ENCODE measurements around the gene KIAA1328.
"Not testable (repeated sequence)": the region's sequence is repeated elsewhere in the genome, so short reads cannot be mapped to it uniquely, and the experiment has no call there.

KIAA1328 gene

DNA sequence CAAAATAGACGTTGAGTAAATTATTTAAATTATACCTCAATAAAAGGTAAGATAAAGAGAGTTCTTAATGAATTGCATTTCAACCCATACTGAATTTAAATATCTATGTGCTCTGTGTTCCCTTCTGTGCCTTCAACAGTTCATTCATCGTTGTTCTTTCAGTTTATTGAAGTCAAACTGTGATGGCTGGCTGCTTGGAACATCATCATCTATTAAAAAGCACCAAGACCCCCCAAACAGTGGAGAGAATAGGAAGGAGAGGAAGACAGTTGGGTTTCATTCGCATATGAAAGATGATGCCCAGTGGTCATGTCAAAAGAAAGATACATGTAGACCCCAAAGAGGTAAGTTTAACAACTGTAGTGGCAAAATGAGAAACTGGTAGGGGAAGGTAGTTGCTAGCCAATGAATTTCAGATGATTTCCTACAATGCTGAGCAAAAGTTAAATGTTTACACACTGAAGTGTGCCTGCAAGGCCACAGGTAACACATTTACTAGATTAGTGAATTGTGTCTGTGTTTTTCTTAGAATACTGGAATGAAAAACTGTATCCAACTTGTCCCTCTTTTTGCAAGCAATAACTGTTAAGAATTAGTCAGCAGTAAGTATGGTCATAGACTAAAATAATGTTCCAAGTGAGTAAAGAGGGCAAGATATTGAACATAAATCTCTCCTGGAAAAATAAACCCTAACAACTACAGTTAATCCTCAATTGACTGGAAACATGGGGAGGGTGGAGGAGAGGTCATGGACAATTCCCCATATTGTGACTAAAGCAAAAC lies 331.3 kb downstream of the KIAA1328 start:
- no peak for DNase-seq

DNA sequence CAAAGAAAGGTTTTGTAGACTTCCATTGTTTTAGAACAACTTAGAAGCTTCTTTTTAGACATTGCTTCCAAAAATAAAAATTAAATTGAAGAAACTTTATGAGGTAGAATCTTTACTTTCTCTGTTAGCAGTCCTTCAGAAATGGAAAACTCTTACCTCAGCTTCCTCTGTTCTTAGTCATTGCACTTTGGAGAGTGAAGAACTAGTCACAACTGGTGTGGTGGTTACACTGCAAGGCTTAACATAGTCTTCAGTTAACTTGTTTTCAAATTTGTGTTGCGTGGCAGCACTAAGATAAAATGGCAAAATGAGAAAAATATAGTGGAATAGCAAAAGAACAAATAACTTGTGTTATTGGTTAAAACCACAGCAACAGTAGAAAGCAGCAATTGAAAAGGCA lies 332.6 kb downstream of the KIAA1328 start:
- no peak for DNase-seq

DNA sequence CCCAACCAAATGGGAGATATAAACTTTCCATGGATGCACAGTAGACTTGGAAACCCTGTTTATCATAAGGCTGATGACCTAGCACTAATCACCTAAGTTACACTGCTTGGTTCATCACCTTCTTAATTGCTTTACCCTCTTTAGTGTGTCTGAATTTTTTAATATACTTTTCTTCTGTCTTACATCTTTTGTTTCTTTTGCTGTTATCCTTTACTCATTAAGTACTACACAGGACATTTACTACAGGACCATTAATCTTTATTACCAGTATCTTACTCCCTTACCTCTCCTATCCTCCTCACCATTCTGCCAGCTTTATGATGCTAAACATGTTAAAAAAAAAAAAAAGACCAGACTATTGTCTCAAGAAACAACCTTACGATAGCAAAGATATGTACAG lies 333.6 kb downstream of the KIAA1328 start:
- DNase-seq, result no peak

DNA sequence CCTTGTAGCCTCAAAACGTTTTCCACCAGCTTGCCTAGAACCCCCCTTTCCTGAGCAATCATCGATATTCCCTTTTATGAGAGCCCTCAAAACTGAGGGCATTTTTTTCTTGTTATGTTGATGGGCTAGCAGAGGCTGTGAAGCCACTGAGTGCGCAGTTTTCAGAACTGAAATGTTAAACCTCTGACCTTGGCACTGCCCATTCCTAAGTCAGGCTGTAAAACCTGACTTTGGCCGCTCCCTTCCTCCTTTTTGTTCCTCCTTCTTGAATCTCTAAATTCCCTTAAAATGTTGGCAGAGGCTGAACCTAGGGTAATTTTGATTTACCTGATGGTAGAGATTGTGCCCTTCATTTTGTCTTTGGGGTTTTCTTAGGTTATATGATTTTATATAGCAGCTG lies 334.2 kb downstream of the KIAA1328 start:
- no peak for DNase-seq

DNA sequence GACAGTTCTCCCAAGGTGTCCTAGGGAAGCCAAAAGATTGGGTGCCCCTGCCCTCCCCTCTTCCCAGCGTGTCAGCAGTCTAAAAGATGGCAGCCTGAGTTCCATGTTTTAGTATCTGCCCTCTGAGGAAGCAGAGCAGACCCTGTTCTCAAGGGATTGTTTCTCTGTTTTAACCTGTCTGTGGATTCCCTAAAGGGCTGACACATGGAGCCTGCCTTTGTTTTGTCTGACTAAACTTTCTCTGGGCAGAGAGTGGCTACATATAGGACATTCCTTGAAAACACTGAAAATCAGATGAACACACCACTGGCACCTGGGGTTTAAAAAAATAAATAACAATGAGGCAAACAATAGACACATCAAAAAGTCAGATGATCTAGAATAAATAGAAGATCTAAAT lies 337.6 kb downstream of the KIAA1328 start:
- no peak for DNase-seq

DNA sequence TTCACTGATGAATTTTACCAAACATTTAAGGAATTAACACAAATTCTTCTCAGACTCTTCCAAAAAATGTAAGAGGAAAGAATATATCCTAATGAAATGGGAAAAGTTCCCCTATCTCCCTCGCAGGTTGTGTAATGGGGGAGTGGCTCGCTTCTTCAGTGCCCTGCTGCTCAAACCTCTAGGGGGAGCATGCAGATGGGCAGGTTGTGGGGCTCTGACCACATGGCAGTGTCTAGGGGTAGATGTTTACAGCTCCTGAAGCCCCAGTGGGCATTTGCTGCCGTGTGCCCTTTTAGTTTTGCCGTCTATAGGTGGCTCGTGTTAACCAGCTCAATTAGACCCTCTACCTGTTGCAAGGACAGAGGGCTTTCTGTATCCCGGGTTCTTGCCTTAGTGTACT lies 338.0 kb downstream of the KIAA1328 start:
- DNase-seq, result not testable (repeated sequence)

DNA sequence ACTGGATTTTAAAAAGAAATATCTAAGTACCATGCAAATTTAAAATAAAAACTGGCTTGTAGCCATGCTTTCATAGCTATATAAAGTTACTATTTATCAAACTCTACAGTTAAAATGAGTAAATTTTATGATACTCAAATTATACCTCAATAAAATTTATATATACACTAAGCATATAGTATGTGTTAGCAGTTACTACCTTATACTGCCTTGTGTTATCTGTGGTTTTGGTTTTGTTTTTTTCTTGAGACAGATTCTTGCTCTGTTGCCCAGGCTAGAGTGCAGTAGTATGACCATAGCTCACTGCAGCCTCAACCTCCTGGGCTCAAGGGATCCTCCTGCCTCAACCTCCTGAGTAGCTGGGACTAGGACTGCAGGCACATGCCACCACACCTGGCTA lies 342.1 kb downstream of the KIAA1328 start:
- no peak for DNase-seq

DNA sequence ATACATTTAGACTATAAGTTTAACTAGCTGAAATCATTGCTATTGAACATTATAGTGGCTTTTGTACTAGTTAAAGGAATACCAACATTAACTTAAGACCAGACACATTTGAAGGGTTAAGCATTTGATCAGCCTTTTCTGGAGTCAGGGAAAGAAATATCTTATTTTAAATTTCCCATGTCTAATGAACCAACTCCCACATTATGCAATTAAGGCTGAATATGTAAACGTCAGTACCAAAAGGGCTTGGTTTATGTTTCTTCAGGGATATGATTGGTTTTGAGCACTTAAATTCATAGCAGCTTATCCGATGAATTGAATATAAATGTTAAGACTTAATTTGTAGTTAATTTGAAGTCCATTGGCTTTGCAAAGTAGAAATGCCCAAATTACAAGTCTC lies 344.5 kb downstream of the KIAA1328 start:
- DNase-seq, result no peak

DNA sequence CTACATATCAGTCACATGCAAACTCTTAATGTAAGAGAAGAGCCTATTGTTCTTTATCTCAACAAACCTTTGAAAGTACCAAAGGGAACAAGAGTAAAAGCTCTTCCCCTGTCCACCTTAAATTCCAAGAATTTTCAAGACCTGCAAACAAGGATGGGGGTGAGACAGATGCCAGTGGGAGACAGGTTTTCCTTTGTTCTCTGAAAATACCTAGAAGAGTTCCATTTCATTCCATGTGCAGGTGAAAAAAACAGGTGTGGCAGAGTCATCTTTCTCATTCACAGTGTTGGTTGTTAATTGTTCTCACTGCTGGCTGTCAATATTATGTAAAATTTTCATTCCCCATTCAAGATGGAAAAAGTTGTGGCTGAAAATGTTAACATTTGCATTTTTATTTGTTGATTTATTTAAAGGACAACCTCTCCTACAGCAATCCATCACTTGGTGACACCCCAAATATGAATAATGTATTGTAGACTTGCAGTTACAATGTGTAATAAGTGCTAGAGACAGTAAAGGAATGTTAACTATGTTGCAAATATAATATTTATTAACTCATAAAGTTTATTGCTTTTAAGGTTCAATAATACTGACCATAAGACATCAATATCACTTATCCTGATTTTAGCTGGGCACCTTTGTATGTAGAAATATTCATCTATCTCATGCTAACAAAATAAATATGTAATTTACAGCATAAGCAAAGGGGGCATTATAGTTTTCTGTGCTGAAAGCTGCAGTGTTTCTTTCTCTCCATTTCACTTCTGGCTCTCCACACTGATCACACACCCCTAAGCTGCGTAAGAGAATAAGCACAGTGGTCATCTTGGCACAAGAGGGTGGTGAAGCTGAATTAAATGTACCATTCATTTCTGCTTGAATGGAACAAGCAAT lies 347.0 kb downstream of the KIAA1328 start:
- no peak for DNase-seq

DNA sequence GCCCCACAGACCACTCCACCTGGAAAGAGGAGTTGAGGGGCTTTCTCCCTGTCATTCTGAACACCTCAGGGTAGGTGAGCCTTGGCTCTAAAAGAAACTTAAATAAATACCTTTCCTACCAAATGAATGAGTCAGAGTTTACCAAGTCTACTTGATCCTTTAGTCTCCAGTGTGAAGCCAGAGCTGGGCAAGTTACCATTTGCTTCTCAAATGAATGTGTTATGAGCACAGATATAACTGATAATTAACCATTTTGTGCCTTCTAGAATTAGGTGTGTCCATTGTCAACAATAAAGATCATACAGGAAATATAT lies 347.7 kb downstream of the KIAA1328 start:
- no peak for DNase-seq

DNA sequence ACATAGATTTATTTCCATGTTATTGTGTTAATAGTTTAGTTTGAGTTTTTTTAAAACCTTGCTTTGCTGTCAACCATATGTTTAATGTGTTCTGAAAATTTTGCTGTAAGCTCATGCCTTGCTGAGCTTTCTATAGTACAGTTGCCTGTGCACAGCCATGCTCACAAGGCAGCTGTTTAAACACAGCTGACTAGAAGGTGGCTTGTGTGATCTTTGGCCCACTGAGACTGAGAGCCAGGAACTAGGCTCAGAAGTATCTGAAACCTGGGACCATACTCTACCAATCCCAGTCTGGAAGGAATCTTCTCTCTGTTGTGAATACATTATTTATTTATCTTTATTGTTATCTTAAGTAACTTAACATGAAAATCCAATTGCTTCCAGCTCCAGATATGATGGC lies 350.5 kb downstream of the KIAA1328 start:
- DNase-seq, result no peak

DNA sequence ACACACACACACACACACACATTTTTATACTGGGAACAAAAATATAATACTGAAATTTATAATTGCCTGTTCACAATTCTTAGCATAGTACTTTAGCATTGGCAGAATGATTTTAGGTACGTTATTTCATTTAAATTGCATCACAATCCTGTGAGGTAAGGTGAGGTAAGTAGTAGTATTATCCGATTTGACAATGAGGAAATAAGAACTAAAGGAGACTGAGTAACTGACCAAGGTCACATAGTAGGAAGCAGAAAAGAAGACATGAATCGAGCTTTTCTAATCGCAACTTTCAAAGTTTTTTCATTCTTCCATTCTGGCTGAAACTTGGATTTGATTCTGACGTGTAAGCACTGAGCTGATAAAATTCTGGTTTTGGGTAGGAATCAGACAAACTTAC lies 351.2 kb downstream of the KIAA1328 start:
- DNase-seq, result no peak

DNA sequence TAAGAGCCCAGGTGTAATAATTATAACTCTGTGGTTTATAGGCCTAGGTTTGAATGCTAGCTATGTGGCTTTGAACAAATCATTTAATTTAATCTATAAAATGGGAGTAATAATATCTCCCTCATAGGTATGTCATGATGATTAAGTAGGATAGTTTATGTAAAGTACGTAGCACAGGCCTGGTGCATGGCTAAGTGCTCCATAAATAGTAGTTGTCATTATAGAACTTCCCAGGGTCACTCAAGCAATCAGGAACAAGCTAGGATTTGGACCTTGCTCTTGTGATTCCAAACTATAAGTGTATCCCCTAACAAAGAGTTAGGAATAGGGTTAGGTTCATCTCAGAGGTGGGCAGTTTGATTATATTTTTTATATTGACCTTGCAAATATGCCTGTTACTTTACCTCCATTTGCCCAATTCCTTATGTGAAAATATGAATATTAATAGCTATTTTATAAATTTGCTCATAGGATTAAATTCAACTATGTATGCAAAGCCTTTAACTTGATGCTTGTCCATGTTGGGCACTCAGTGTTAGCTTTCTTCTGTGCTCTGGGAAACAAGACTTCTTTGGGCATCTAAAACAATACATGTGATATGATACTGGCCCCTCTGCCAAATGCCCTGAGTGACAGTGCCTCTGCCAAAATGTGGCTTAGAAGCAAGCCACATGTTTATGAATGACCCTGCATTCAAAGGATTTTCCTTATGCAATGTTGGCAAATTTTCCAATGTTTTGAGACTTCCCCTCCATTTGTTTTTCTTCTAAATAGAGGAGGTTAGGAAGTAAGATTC lies 353.6 kb downstream of the KIAA1328 start:
- DNase-seq, result no peak

DNA sequence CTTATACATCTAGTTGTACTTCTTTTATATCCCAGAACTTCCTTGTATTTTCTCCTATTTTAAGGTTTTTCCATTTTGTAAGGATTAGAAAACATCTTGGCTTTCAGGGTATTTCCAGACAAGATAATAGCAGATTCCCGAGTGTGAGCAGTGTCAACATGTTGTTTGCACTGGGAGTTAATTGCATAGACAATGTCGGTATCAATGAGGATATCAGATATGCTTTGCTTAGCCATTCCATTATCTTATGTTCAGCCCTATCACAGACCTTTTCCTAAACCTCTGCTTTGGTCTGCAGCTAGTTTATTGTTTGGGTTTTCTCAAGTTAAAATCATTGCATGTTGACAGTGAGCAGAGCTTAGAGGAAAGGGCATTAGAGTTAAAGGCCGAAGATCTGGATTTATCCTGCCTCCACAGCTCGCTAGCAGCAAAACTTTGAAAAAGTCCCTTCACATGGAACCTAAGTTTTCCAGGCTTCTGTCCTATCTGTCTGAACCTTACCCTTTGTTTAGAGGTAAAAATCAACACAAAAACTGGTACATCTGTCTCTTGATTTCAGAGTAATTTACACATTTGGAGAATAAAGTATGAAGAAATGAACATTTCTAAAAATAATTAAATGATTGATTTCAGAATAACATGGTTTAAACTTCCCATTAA lies 355.4 kb downstream of the KIAA1328 start:
- no peak for DNase-seq

DNA sequence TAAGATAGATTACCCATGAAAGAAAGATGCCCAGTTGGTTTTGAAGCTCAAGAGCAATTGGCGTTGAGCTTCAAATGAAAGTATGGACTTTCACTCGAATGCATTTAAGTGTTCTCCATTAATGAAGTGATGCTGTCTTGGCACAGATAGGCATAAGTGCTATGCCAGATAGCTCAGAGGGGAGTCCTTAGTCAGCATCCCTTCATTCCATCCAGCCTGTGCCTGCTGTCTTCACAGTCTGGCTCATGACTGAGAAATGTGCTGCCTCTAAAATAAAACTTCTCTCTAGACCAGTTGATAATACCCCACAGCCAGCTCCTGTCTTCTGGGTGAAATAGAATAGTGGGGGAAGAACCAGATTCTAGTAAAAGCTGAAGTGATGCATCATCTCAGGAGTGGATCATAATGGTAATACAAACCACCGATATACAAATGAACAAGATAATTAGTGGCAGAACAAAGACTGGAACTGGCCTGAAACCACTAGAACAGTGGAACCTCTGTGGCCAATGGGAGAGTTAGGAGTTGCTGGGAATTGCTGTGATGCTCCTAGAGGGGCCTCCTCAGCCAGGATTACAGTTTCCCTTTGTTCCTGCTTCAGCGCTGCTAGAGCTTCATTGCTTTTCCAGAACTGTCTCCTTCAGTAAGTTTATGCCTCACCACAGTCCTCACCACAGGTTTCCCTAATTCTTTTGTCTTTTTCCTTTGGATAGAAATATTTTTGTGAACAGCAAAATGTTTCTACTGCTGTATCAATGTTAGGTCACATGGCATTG lies 359.3 kb downstream of the KIAA1328 start:
- DNase-seq, result no peak

DNA sequence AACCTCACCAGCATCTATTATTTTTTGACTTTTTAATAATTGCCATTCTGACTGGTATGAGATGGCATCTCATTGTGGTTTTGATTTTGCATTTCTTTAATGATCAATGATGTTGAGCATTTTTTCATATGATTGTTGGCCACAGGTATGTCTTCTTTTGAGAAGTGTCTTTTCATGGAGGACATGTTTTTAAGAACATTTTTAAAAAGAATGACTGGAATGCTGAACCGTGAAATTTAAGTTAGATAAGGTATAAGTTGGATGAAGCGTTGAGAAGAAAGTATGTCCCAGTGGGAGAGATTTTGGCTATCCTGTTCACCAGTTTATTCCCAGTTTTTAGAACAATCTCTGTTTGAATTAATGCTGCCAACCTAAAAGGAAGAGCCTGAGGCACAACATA lies 370.8 kb downstream of the KIAA1328 start:
- DNase-seq, result no peak

DNA sequence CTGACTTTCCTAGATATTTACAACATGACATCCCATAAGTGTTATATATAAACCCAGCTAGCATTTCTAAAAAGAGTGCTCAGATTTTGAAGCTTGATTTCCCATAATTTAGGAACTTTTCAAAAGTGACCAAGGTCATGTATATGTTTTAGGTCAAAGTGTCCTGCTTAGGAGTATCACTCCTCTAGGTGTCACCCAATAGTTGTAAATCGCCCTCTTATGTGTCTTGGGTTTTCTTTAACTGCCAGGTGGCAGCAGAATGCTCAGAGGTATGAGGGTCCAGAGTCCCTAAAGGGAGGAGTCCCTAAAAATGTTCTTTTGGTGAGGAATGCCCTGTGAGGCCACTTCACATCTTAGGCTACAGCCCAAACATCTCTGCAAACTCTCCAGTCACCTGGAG lies 378.4 kb downstream of the KIAA1328 start:
- DNase-seq, result no peak

DNA sequence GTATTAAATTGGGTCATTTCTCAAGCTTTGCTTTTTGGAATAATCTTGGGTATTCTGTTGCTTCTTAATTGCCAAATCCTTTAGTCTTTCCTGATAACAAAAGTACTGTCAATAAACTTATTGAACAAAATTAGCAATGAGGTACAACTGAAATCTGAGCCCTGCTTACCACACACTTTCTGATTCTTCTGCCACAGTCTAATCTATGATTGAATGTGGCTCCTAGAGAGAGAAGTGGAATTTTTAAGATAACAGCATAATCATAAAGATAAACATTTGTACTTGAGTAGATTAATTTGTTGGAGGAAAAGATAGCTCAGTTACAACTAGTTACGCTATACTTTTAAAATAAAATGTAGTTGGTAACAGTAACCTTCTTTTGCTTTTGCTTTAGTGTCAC lies 381.9 kb downstream of the KIAA1328 start:
- DNase-seq, result no peak

DNA sequence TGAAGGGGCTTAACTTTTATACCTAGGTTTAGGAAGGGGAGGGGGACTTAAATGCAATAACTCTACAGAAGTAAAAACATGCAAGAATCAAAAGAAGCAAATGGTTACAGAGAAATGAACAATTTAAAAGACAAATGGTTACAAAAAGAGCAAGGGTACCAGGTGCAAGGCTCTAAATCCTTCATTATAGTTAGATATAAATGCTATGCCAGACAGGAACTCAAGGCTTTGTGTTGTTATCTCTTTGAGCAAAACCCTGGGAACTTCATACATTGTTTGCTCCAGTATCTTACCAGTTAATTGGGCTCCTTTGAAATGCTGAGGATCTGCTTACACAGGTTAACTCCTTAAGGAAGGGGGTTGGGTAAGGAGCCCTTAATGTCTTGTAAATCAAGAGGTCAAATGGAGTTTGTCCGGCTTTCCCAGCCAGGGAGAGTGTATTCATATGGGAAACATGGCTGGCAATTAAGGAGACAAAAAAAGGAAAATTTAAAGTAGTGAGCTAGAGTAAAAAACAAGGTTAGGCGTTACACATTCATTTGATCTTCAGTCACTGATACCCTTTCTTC lies 389.2 kb downstream of the KIAA1328 start:
- DNase-seq, result no peak

DNA sequence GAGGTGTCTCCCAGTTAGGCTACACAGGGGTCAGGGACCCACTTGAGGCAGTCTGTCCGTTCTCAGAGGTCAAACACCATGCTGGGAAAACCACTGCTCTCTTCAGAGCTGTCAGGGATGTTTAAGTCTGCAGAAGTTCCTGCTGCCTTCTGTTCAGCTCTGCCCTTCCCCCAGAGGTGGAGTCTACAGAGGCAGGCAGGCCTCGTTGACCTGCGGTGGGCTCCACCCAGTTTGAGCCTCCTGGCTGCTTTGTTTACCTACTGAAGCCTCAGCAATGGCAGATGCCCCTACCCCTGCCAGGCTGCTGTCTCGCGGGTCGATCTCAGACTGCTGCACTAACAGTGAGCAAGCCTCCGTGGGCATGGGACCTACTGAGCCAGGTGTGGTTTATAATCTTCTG lies 390.3 kb downstream of the KIAA1328 start:
- no peak for DNase-seq

DNA sequence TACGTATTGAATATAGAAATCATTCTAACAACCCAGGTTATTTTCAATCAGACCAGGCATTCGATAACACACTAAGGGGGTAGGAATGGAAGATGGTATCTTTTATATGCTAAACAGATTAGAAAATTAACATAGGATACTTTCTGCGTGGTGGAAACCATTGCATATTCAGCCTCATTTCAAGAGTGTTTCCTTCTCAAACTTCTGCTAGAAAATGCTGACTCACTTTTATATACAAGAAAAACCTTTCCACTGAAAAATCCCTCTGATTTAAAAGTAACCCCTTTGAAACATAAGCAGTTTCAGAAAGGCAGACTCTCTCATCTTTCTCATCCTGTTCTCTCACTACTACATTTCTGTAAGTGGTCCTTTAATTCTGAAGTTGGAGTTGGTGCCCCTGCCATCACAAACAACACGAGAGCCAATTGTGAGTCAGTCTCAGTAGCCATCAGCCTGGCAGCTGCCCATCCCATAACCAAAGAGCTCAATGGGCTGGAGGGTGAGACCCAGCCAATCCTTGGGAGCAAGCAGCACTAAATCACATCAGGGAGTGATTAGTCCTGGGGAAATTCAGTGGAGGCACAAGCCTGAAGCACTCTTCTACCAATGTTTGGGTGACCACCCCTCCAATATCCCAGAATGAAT lies 393.5 kb downstream of the KIAA1328 start:
- no peak for DNase-seq
